Mesothelial cell of epicardium (in vitro differentiated cells): ENCODE results near the gene EPX. TPM values are rescaled to one million over a fixed set of nuclear protein-coding genes. Genes with fewer than 3 reads are reported as not detected.

Experiments used
- DNase-seq, 2 experiments: peaks; one replicate each; pipeline ENCODE4 v3.0.0; 2021; ENCODE audit warnings: low spot score in 2 of 2; ENCODE audit not compliant: unreplicated experiment in 2 of 2
- H3K27ac Mint-ChIP-seq: 2 replicates; pipeline ENCODE4 v1.8.0; 2021; ENCODE audit warnings: mixed read lengths
- H3K27me3 Mint-ChIP-seq: 2 replicates; pipeline ENCODE4 v1.8.0; 2021; ENCODE audit warnings: low read depth, mixed read lengths
- H3K36me3 Mint-ChIP-seq: 2 replicates; pipeline ENCODE4 v1.8.0; 2021; ENCODE audit warnings: mixed read lengths
- H3K4me1 Mint-ChIP-seq: 2 replicates; pipeline ENCODE4 v1.8.0; 2021; ENCODE audit warnings: mixed read lengths
- H3K4me3 Mint-ChIP-seq: 2 replicates; pipeline ENCODE4 v1.8.0; 2021; ENCODE audit warnings: mild to moderate bottlenecking, moderate library complexity, mixed read lengths
- H3K9me3 Mint-ChIP-seq: 2 replicates; pipeline ENCODE4 v1.8.0; 2021; ENCODE audit warnings: mixed read lengths
- total RNA-seq: library from RNA; stranded (reverse); gene quantifications from 3 replicates; pipeline ENCODE4 v1.2.1, GENCODE V29; 2021
- TF ChIP-seq, protein P1 (sequence below): fragments of 200-600 bp; sonication (generic); IDR thresholded peaks from one replicate; pipeline ENCODE4 v1.5.0; 2021; ENCODE audit warnings: antibody characterized with exemption; ENCODE audit not compliant: unreplicated experiment

EPX gene
- total RNA-seq, 1 donor from 2014 or later, result not detected

DNA sequence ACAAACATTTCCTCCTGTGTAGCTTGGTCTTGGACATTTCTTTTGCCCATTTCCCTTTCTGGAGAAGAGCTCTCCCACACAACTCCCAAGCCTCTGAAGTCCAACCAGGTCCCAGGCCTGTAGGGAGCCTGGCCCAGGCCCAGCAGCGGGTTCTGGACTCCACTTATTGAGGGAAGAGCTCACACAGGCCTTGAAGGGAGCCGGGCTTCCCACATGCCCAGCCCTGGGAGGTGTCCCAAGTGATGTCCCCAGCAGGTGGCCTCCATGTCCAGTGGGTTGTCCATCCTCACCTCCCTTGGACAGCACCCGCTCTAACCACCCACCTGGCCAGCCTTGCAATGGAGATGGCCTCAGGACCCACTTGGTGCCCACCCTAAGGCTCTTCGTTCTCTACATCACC, 5.9 kb upstream of the EPX start:
- Mint-ChIP-seq H3K9me3 (no peaks in the 10 kb centered on the region), H3K36me3 (no peaks in the 10 kb centered on the region), H3K4me3 (no peak overlapping the region), H3K4me1 (peaks cover 3% of the 10 kb centered on the region), H3K27ac (no peak overlapping the region), H3K27me3 (peaks cover 41% of the 10 kb centered on the region)
- DNase-seq, result no peak
- TF ChIP-seq, protein P1, sequence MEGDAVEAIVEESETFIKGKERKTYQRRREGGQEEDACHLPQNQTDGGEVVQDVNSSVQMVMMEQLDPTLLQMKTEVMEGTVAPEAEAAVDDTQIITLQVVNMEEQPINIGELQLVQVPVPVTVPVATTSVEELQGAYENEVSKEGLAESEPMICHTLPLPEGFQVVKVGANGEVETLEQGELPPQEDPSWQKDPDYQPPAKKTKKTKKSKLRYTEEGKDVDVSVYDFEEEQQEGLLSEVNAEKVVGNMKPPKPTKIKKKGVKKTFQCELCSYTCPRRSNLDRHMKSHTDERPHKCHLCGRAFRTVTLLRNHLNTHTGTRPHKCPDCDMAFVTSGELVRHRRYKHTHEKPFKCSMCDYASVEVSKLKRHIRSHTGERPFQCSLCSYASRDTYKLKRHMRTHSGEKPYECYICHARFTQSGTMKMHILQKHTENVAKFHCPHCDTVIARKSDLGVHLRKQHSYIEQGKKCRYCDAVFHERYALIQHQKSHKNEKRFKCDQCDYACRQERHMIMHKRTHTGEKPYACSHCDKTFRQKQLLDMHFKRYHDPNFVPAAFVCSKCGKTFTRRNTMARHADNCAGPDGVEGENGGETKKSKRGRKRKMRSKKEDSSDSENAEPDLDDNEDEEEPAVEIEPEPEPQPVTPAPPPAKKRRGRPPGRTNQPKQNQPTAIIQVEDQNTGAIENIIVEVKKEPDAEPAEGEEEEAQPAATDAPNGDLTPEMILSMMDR, result no peak

- TF ChIP-seq, protein P1, result no peak
- DNase-seq, result no peak
- H3K9me3 Mint-ChIP-seq, result no peaks in the 10 kb centered on the region
- no peak overlapping the region for H3K27ac Mint-ChIP-seq
- H3K4me3 Mint-ChIP-seq, result no peak overlapping the region
- peaks cover 42% of the 10 kb centered on the region for H3K27me3 Mint-ChIP-seq
- peaks cover 3% of the 10 kb centered on the region for H3K4me1 Mint-ChIP-seq
- H3K36me3 Mint-ChIP-seq, result no peaks in the 10 kb centered on the region
These were observed 5.5 kb upstream of the EPX start for GRCh38 chr17:58187063-58187462.

DNA sequence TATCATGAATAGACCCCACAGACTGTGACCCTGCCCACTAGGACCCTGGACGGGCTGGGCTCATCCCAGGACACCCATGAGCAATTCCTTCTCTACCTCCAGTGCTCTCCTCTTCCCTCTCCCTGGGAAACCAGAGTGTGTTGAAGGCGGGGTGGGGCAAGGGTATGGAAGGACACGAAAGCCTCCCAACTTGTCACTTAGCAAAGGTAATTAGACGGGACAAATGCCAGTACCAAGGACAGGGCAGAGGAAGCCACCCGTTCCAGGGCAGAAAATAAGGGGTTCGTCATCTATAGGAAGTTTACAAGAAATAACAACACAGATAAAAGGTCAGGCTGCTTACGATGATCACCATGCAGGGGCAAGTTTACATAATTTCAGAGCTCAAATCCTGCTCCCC, 4.9 kb upstream of the EPX start:
- Mint-ChIP-seq H3K27me3 (peaks cover 47% of the 10 kb centered on the region), H3K4me3 (no peak overlapping the region), H3K27ac (no peak overlapping the region), H3K9me3 (no peaks in the 10 kb centered on the region), H3K36me3 (no peaks in the 10 kb centered on the region), H3K4me1 (peaks cover 3% of the 10 kb centered on the region)
- DNase-seq, result no peak
- TF ChIP-seq, protein P1, result no peak

- H3K4me1 Mint-ChIP-seq, result peaks cover 3% of the 10 kb centered on the region
- H3K27me3 Mint-ChIP-seq, result peaks cover 64% of the 10 kb centered on the region
- TF ChIP-seq, protein P1, result no peak
- no peaks in the 10 kb centered on the region for H3K36me3 Mint-ChIP-seq
- no peaks in the 10 kb centered on the region for H3K9me3 Mint-ChIP-seq
- no peak overlapping the region for H3K27ac Mint-ChIP-seq
- H3K4me3 Mint-ChIP-seq, result no peak overlapping the region
- no peak for DNase-seq
These were observed 2.9 kb upstream of the EPX start for GRCh38 chr17:58189436-58190146.

- H3K36me3 Mint-ChIP-seq, result no peaks in the 10 kb centered on the region
- DNase-seq, result no peak
- TF ChIP-seq, protein P1, result no peak
- peaks cover 74% of the 10 kb centered on the region for H3K27me3 Mint-ChIP-seq
- no peaks in the 10 kb centered on the region for H3K9me3 Mint-ChIP-seq
- H3K4me3 Mint-ChIP-seq, result no peak overlapping the region
- peaks cover 3% of the 10 kb centered on the region for H3K4me1 Mint-ChIP-seq
- no peak overlapping the region for H3K27ac Mint-ChIP-seq
These were observed 1.2 kb upstream of the EPX start for GRCh38 chr17:58191241-58191896.
